WI38 (cell line): ENCODE measurements around the gene WDR19.
"Not testable (repeated sequence)": the region's sequence is repeated elsewhere in the genome, so short reads cannot be mapped to it uniquely, and the experiment has no call there.

Experiments used
- H3K4me3 ChIP-seq: 2 replicates; pipeline ENCODE4 v1.5.1; 2011; ENCODE audit warnings: low read depth, mild to moderate bottlenecking, control low read depth, low read length
- CTCF ChIP-seq: IDR thresholded peaks from 2 replicates; pipeline ENCODE4 v1.5.1; 2012; ENCODE audit warnings: low read depth, mild to moderate bottlenecking, control low read depth, low read length

The WDR19 gene

DNA sequence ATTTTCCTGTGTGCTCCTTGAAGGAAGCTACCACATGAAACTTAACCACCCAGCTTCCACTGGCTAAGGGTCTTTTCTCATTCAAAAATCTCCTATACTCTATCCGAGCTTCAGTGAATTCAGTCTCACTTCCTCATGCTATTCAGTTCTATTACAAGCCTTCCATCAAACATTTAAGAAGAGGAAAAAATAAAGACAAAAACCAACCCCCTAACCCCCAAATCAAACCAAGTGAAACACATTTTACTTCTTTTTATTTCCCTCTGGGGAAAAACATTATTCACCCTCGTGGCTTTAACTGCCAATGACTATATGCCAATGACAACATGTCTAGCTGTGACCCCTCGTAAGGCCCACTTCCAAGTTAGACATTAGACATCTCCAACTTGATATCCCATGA is 16.2 kb upstream of the WDR19 start:
- no peak for TF ChIP-seq CTCF
- no peak overlapping the region for H3K4me3 ChIP-seq

- TF ChIP-seq CTCF, result no peak
- no peak overlapping the region for H3K4me3 ChIP-seq
Observed at GRCh38 chr4:39166669-39167068, 15.7 kb upstream of the WDR19 start.

DNA sequence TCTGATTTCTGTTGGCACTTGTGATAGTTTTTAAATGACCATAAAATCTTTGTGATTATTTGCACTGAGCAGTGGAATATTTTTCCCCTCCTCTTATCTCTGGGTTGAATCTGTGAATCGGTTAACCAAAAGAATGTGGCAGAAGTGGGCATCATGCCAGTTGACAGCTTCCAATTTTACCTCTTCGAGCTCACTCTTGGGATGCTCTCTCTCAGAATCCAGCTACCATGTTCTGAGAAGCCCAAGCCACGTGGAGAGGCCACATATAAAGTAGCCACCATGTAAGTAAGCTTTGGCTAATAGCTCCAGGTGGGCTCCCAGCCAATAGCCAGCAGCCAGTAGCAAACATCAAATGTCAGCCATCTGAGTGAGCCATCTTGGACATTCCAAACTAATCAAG is 12.9 kb upstream of the WDR19 start:
- H3K4me3 ChIP-seq, result no peak overlapping the region
- no peak for TF ChIP-seq CTCF

GRCh38 chr4:39170301-39170700 is 12.0 kb upstream of the WDR19 start:
- no peak overlapping the region for H3K4me3 ChIP-seq
- TF ChIP-seq CTCF, result no peak

- no peak for TF ChIP-seq CTCF
- no peak overlapping the region for H3K4me3 ChIP-seq
Observed at GRCh38 chr4:39178706-39179105, 3.6 kb upstream of the WDR19 start.

- no peak for TF ChIP-seq CTCF
- H3K4me3 ChIP-seq, result no peak overlapping the region
Observed at GRCh38 chr4:39179681-39180080, 2.6 kb upstream of the WDR19 start.

DNA sequence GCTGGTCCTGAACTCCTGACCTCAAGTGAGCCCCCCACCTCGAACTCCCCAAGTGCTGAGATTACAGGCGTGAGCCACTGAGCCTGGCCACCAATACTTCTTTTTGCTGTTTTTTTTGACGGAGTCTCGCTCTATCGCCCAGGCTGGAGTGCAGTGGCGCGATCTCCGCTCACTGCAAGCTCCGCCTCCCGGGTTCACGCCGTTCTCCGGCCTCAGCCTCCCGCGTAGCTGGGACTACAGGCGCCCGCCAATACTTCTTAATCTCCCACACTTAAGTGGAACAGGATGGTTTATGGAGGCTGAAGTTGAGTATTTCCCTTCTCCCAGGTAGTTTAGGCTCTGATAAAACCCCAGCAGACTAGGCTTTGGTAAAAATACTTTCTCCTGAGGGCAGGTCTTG is 1.7 kb upstream of the WDR19 start:
- not testable (repeated sequence) for H3K4me3 ChIP-seq

DNA sequence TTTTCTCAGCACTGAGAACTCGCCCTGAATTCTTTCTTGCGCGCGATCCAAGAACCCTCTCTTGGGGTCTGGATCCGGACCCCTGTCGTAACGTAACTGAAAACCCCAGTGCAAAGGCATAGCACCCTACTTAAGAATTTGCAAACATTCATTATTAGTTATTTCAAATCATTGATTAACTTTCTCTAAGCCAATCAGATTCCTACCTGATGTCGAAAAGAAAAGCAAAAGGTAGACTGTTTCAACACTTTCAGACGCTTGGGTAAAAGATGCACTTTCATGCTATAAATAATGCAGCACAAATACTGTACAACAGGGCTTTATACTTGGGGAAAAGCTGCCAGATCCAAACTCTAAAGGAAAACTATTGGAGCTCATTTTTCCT is 817 bp upstream of the WDR19 start:
- no peak for TF ChIP-seq CTCF
- peak overlapping the region; percentile 48 for H3K4me3 ChIP-seq
